Lower lobe of right lung (tissue), 2 donors: ENCODE measurements around the gene HEMK1. TPM values are rescaled to one million over a fixed set of nuclear protein-coding genes. Genes with fewer than 3 reads are reported as not detected.
A peak's percentile ranks its signal among the peaks of the same experiment; 100 is the strongest.

Experiments
- ATAC-seq, 2 donors: fragments of 200-7000 bp; cut with Tn5 transposase; one replicate each; pipeline ENCODE4 v1.9.1; 2020 to 2022; ENCODE audit warnings: mild to moderate bottlenecking in 2 of 2, moderate library complexity in 2 of 2
- DNase-seq: peaks from one replicate; pipeline ENCODE4 v3.0.0-alpha.2; 2020
- H3K27ac ChIP-seq: fragments of 200-600 bp; one replicate; pipeline ENCODE4 v1.8.0; 2022
- H3K27me3 ChIP-seq: fragments of 200-600 bp; one replicate; pipeline ENCODE4 v1.8.0; 2022; ENCODE audit warnings: low read depth
- H3K36me3 ChIP-seq: fragments of 200-600 bp; one replicate; pipeline ENCODE4 v1.8.0; 2022; ENCODE audit warnings: mild to moderate bottlenecking
- H3K4me1 ChIP-seq: fragments of 200-600 bp; one replicate; pipeline ENCODE4 v1.8.0; 2022
- H3K4me3 ChIP-seq: fragments of 200-600 bp; one replicate; pipeline ENCODE4 v1.8.0; 2022; ENCODE audit warnings: mild to moderate bottlenecking
- H3K9me3 ChIP-seq: fragments of 200-600 bp; one replicate; pipeline ENCODE4 v1.8.0; 2022
- intact Hi-C: fragments of 100-400 bp; cut with DNase I; formaldehyde crosslinking; loops from one replicate; pipeline ENCODE4 v1.11.0; 2022
- total RNA-seq: library from RNA; stranded (reverse); fragmentation: NEBNext Ultra II Directional; extraction: Animal tissue kit (Norgen Biotek cat#: 25700); gene quantifications from one replicate; pipeline ENCODE4 v1.2.1, GENCODE V29; 2021
- TF ChIP-seq, protein P1 (sequence below): fragments of 200-600 bp; IDR thresholded peaks from one replicate; pipeline ENCODE4 v1.8.0; 2022; ENCODE audit warnings: antibody characterized with exemption, mild to moderate bottlenecking
- donor health status: DM: no; HTN: yes; CAD: no; lungs with severe emphysema.

Gene HEMK1
- total RNA-seq, 1 donor from 2014 or later: 28.4 TPM

DNA sequence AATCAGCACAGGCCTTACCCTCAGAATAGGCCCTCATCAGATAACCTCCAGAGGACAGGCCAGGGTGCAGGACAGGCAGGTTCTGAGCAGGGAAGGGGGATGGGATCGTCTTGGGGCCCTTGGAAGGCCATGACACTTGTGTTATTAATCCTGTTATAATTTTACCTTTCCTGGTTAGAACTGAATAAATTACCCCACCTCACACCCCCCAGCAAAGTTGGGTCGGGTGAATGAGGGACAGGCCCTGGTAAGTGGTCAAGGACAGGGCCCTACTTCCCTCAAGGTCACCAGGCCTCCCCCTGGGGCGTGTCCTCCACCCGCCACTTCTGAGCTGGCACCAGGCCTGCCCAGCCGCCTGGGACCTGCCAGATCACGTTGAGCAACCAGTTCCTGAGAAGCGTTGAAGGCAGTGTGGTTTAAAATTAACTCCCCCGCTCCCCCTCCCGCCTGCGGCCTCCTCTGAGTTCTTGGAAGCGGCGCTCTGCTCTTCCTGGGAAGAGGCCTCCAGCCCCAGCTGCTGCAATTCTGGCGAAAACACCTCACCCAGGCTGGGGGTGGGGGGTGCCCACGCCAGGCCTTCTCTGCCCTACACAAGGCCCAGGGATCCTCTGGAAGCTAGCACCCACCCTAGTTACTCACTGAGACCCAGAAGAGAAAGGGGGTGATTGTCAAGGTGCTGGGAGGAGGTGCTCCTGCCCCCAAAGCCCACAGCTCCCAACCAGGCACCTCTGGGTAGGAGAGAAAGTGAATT lies 31.7 kb downstream of the HEMK1 start:
- TF ChIP-seq, protein P1, sequence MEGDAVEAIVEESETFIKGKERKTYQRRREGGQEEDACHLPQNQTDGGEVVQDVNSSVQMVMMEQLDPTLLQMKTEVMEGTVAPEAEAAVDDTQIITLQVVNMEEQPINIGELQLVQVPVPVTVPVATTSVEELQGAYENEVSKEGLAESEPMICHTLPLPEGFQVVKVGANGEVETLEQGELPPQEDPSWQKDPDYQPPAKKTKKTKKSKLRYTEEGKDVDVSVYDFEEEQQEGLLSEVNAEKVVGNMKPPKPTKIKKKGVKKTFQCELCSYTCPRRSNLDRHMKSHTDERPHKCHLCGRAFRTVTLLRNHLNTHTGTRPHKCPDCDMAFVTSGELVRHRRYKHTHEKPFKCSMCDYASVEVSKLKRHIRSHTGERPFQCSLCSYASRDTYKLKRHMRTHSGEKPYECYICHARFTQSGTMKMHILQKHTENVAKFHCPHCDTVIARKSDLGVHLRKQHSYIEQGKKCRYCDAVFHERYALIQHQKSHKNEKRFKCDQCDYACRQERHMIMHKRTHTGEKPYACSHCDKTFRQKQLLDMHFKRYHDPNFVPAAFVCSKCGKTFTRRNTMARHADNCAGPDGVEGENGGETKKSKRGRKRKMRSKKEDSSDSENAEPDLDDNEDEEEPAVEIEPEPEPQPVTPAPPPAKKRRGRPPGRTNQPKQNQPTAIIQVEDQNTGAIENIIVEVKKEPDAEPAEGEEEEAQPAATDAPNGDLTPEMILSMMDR: no peak
- Histone ChIP-seq H3K4me1 (peaks cover 77% of the 10 kb centered on the region), H3K9me3 (no peaks in the 10 kb centered on the region), H3K36me3 (peaks cover 21% of the 10 kb centered on the region), H3K27me3 (no peaks in the 10 kb centered on the region), H3K27ac (peak overlapping the region; percentile 94), H3K4me3 (peak overlapping the region; percentile 29)
- ATAC-seq: peak; percentile 83 to 88
- DNase-seq: peak; percentile 96
- intact Hi-C loops: no loop called here

DNA sequence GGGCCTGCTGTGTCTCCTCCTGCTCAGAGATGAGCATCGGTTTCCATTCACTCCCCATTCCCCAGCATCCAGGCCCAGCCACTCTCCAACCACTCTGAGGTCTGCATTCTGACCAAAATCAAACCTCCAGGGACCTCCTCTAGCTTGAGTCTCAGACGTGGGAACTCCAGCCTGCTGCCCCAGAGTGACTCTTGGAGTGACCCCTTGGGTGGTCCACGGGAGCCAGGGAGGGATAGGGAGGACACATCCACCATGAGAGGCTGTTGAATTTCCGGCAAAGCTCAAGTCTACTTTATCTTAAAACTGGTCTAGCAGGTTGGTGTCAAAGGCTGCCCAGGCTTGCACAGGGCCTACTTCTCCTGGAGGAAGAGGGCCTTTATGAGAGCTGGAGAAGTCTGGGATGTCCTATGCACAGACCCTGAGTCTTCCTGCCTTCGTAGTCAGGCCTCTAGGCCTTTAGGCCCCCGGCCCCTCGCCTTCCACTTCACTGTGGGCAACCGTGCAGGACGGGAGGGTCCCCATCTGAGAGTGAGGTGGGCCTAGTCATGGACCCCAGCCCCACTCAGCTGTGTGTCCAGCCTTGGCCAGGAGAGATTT lies 33.4 kb downstream of the HEMK1 start:
- Histone ChIP-seq H3K36me3 (peaks cover 38% of the 10 kb centered on the region), H3K4me1 (peaks cover 94% of the 10 kb centered on the region), H3K27me3 (no peaks in the 10 kb centered on the region), H3K27ac (peak overlapping the region; percentile 94), H3K9me3 (no peaks in the 10 kb centered on the region), H3K4me3 (no peak overlapping the region)
- intact Hi-C loops: no loop called here
- TF ChIP-seq, protein P1: no peak
- peak; percentile 7 to 10 for ATAC-seq
- DNase-seq: no peak

DNA sequence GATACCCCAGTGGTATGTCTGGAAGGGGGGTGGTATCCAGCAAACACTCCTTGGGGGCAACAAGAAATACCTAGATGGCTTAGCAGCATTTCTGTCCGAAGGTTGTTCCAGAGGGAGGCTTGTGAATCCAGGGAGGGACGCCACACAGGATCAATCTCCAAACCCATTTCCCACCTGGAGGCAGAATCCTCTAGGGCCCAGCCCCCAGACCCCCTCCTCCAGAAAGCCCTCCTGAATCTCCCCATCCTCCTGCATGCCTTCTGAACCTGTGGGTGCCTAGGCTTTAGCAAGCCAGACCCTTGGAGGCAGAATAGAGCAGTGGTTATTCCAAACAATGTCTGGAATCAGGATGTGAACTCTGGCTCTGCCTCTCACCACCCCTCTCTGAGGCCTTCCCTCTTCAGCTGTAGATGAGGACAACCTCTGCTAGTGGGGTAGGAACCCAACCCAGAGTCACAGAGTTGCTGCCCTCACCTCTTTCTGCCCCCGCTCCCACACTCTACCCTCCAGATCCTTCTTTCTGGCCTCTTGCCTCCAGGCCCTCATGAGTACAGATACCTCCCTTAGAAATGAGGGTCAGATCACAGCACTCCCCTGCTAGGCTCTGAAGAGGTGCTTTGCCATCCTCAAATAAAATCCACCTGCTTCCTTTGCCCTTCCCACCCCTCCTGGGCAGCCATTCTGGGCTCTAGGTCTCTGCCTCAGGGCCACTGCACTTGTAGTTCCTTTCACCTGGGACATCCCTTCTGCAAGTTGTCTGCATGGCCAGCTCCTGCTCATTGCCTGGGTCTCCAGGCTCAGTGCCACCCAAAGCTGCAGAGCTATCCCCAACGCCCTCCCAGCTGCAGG lies 34.2 kb downstream of the HEMK1 start:
- intact Hi-C loops: no loop called here
- H3K27ac ChIP-seq: peak overlapping the region; percentile 94
- ATAC-seq (no peak), DNase-seq (no peak)
- H3K4me1 ChIP-seq: peaks cover 96% of the 10 kb centered on the region
- H3K27me3 ChIP-seq: no peaks in the 10 kb centered on the region
- no peaks in the 10 kb centered on the region for H3K9me3 ChIP-seq
- H3K36me3 ChIP-seq: peaks cover 45% of the 10 kb centered on the region
- TF ChIP-seq, protein P1: no peak
- no peak overlapping the region for H3K4me3 ChIP-seq

DNA sequence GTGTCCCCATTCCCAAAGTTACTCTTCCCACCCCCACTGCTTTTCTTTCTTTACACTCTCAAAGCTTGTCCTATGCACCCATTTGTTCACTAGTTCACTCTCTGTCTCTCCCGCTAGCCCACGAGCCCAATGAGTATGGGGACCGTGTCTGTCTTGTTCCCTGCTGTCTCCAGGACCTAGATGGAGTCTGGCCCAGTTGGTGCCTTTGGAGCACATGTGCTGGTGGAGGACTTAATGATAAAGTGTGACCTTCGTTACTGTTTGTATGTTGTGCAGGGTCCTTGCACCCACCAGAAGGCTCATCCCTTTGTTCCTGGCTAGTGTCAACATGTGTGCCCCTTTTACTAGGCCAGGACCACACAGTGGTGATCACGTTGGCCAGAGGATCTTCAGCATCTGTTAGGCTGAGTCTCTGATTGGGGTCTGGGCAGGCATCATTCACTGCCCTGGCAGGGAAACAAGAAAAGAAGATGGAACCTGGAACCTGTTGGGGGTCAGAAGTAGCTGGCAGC lies 34.8 kb downstream of the HEMK1 start:
- Histone ChIP-seq H3K4me3 (no peak overlapping the region), H3K9me3 (no peaks in the 10 kb centered on the region), H3K36me3 (peaks cover 45% of the 10 kb centered on the region), H3K27ac (peak overlapping the region; percentile 94), H3K27me3 (no peaks in the 10 kb centered on the region), H3K4me1 (peaks cover 99% of the 10 kb centered on the region)
- ATAC-seq: no peak
- DNase-seq: no peak
- intact Hi-C loops: no loop called here
- TF ChIP-seq, protein P1: no peak
